GM23338 (cell line): ENCODE results near the gene GTF2H1. TPM values are rescaled to one million over a fixed set of nuclear protein-coding genes. Genes with fewer than 3 reads are reported as not detected.

ENCODE experiments used
- ATAC-seq: fragments of 200-7000 bp; cut with Tn5 transposase; 3 replicates; pipeline ENCODE4 v1.9.1; 2020
- DNase-seq: peaks from one replicate; pipeline ENCODE4 v3.0.0-alpha.2; 2015; ENCODE audit warnings: low spot score
- H2AFZ ChIP-seq: fragments of 200-600 bp; sonication (generic); 2 replicates; pipeline ENCODE4 v1.8.0; 2016; ENCODE audit warnings: antibody characterized with exemption, mild to moderate bottlenecking, moderate library complexity
- H3F3A ChIP-seq: fragments of 200-600 bp; sonication (generic); replicated peaks from 2 replicates; pipeline ENCODE4 v1.8.0; 2017; ENCODE audit warnings: antibody characterized with exemption, mixed run types, low read depth
- H3K27ac ChIP-seq: fragments of 200-600 bp; sonication (generic); 2 replicates; pipeline ENCODE4 v1.6.1; 2016; ENCODE audit warnings: low read depth
- H3K27me3 ChIP-seq: fragments of 200-600 bp; sonication (generic); 2 replicates; pipeline ENCODE4 v1.8.0; 2016; ENCODE audit warnings: mild to moderate bottlenecking, mixed run types, moderate library complexity; ENCODE audit not compliant: insufficient read depth
- H3K36me3 ChIP-seq: fragments of 200-600 bp; sonication (generic); 2 replicates; pipeline ENCODE4 v1.8.0; 2016; ENCODE audit warnings: mild to moderate bottlenecking; ENCODE audit not compliant: insufficient read depth
- H3K4me1 ChIP-seq: fragments of 200-600 bp; sonication (generic); 2 replicates; pipeline ENCODE4 v1.8.0; 2016; ENCODE audit warnings: mild to moderate bottlenecking, moderate library complexity; ENCODE audit not compliant: insufficient read depth
- H3K4me2 ChIP-seq: fragments of 200-600 bp; sonication (generic); 2 replicates; pipeline ENCODE4 v1.7.1; 2017; ENCODE audit warnings: mixed run types
- H3K4me3 ChIP-seq: fragments of 200-600 bp; sonication (generic); 2 replicates; pipeline ENCODE4 v1.6.1; 2016; ENCODE audit warnings: mixed run types
- H3K79me2 ChIP-seq: fragments of 200-600 bp; sonication (generic); replicated peaks from 2 replicates; pipeline ENCODE4 v1.8.0; 2017; ENCODE audit warnings: mild to moderate bottlenecking; ENCODE audit not compliant: insufficient read depth
- H3K9me2 ChIP-seq: fragments of 200-600 bp; sonication (generic); 2 replicates; pipeline ENCODE4 v1.8.0; 2017; ENCODE audit not compliant: insufficient read depth
- H4K20me1 ChIP-seq: fragments of 200-600 bp; sonication (generic); replicated peaks from 2 replicates; pipeline ENCODE4 v1.8.0; 2017; ENCODE audit warnings: mild to moderate bottlenecking; ENCODE audit not compliant: insufficient read depth
- H3K27ac Mint-ChIP-seq: 2 replicates; pipeline ENCODE4 v1.8.0; 2020; ENCODE audit warnings: inconsistent platforms, mild to moderate bottlenecking, moderate library complexity, mixed read lengths
- H3K27me3 Mint-ChIP-seq: 3 replicates; pipeline ENCODE4 v1.8.0; 2022; ENCODE audit warnings: low read depth, mild to moderate bottlenecking, moderate library complexity, mixed read lengths, inconsistent platforms; ENCODE audit not compliant: insufficient read depth, poor library complexity
- H3K36me3 Mint-ChIP-seq: 3 replicates; pipeline ENCODE4 v1.8.0; 2021; ENCODE audit warnings: low read depth, mild to moderate bottlenecking, inconsistent platforms, moderate library complexity, mixed read lengths
- H3K4me1 Mint-ChIP-seq: 3 replicates; pipeline ENCODE4 v1.8.0; 2020; ENCODE audit warnings: mild to moderate bottlenecking, inconsistent platforms, mixed read lengths
- H3K4me3 Mint-ChIP-seq: 3 replicates; pipeline ENCODE4 v1.8.0; 2021; ENCODE audit warnings: moderate library complexity, mild to moderate bottlenecking, inconsistent platforms, mixed read lengths
- H3K9me3 Mint-ChIP-seq: 3 replicates; pipeline ENCODE4 v1.8.0; 2020; ENCODE audit warnings: moderate library complexity, mild to moderate bottlenecking, inconsistent platforms, mixed read lengths
- CREB1 ChIP-seq: fragments of 250-450 bp; sonication (Bioruptor Pico); IDR thresholded peaks from 2 replicates; pipeline ENCODE4 v1.5.0; 2020; ENCODE audit warnings: low read depth, mild to moderate bottlenecking, moderate library complexity
- EZH2 ChIP-seq: fragments of 200-600 bp; sonication (generic); IDR thresholded peaks from one replicate; pipeline ENCODE4 v1.8.0; 2017; ENCODE audit warnings: antibody characterized with exemption, mild to moderate bottlenecking, low read depth; ENCODE audit not compliant: unreplicated experiment
- EZH2phosphoT487 ChIP-seq: fragments of 200-600 bp; sonication (generic); IDR thresholded peaks from one replicate; pipeline ENCODE4 v1.8.1; 2018; ENCODE audit warnings: antibody characterized with exemption; ENCODE audit not compliant: unreplicated experiment
- NANOG ChIP-seq: IDR thresholded peaks from 2 replicates; pipeline ENCODE4 v1.6.1; 2016; ENCODE audit warnings: antibody characterized with exemption, borderline replicate concordance
- POLR2AphosphoS5 ChIP-seq: IDR thresholded peaks from 2 replicates; pipeline ENCODE4 v1.6.1; 2016; ENCODE audit warnings: antibody characterized with exemption, low read depth
- STAT1 ChIP-seq: IDR thresholded peaks from one replicate; pipeline ENCODE4 v1.6.1; 2016; ENCODE audit warnings: antibody characterized with exemption; ENCODE audit not compliant: unreplicated experiment
- ZNF114 ChIP-seq: fragments of 250-450 bp; sonication (Bioruptor Pico); IDR thresholded peaks from 2 replicates; pipeline ENCODE4 v1.5.0; 2020; ENCODE audit warnings: mild to moderate bottlenecking, moderate library complexity
- ZNF331 ChIP-seq: fragments of 250-450 bp; sonication (Bioruptor Pico); IDR thresholded peaks from 2 replicates; pipeline ENCODE4 v1.5.0; 2020; ENCODE audit warnings: low read depth, mild to moderate bottlenecking, moderate library complexity
- polyA plus RNA-seq: library from polyadenylated mRNA; unstranded; fragments of >200 nt; fragmentation: Nextera tagmentation; extraction: Ambion mirVana; gene quantifications from 2 replicates; pipeline ENCODE4 v1.2.1, GENCODE V29; 2016
- total RNA-seq: library from RNA; depleted of rRNA; stranded (reverse); fragments of >200 nt; shearing (Covaris generic); gene quantifications from 2 replicates; pipeline ENCODE4 v1.2.3, GENCODE V29; 2014
- TF ChIP-seq, protein P1 (sequence below): fragments of 250-450 bp; sonication (Bioruptor Pico); IDR thresholded peaks from 2 replicates; pipeline ENCODE4 v1.5.0; 2020; ENCODE audit warnings: mild to moderate bottlenecking, moderate library complexity
- TF ChIP-seq, protein P2 (sequence below): IDR thresholded peaks from 2 replicates; pipeline ENCODE4 v1.6.1; 2016; ENCODE audit warnings: antibody characterized with exemption

GTF2H1 gene
- total and polyA plus RNA-seq, 2 experiments from 2014 or later = 16.5 to 43.6 TPM

DNA sequence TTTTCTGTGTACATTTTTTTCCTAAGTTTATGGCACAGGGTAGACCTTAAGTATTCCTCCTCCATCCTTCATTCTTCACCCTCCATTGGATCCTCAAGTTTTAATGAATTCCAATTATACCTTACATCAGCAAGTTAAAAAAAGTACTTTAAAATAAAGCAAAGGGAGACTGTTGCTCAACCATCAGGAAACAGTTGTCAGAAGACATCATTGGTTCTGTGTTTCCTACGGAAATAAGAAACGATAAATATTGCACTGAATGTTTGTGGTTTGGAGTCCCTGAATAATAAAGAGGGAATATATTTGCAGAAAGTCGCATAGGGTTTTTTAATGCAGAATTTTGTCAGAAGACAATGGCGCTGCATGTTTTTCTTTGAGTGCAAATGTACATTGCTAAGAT, 43.9 kb downstream of the GTF2H1 start:
- Histone ChIP-seq H3K36me3 (peaks cover 28% of the 10 kb centered on the region), H3K27ac (no peak overlapping the region)
- no peak overlapping the region for H3K4me3 Mint-ChIP-seq

DNA sequence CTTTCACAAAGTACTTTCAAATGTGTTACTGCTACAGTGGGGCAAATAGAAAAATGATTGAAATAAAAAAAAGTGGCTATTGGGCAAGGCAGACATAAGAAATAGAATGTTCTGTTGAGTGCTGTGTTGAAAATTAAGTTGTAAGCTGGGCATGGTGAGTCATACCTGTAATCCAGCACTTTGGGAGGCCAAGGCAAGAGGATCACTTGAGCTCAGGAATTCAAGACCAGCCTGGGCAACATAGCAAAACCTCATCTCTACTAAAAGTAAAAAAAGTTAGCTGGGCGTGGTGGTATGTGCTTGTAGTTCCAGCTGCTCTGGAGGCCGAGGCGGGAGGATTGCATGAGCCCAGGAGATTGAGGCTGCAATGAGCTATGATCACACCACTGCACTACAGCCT, 45.1 kb downstream of the GTF2H1 start:
- H3K79me2 ChIP-seq = no peaks in the 10 kb centered on the region
- peaks cover 18% of the 10 kb centered on the region for H3K36me3 ChIP-seq
- no peak overlapping the region for H2AFZ ChIP-seq
- TF ChIP-seq EZH2phosphoT487 = no peak
- no peak overlapping the region for H3K27ac ChIP-seq
- H3K4me3 ChIP-seq = no peak overlapping the region
- H3K9me2 ChIP-seq = no peaks in the 10 kb centered on the region
- no peak overlapping the region for H3K27ac Mint-ChIP-seq
- H3K9me3 Mint-ChIP-seq = no peaks in the 10 kb centered on the region
- H3K4me1 Mint-ChIP-seq = no peaks in the 10 kb centered on the region
- H3K4me3 Mint-ChIP-seq = no peak overlapping the region
- DNase-seq (no peak), ATAC-seq (no peak)
- peaks cover 31% of the 10 kb centered on the region for H3K36me3 Mint-ChIP-seq
- H3F3A ChIP-seq = no peaks in the 10 kb centered on the region
- no peaks in the 10 kb centered on the region for H3K4me1 ChIP-seq
- H4K20me1 ChIP-seq = peaks cover 5% of the 10 kb centered on the region; the same call in 1 of the 2 replicates
- H3K27me3 Mint-ChIP-seq = peaks cover 2% of the 10 kb centered on the region
- no peak overlapping the region for H3K4me2 ChIP-seq
- no peaks in the 10 kb centered on the region for H3K27me3 ChIP-seq

More for the DNA sequence above, 43.9 kb downstream of the GTF2H1 start:
- DNase-seq (no peak), ATAC-seq (no peak)
- Histone ChIP-seq H4K20me1 (peaks cover 5% of the 10 kb centered on the region; the same call in 1 of the 2 replicates), H3K79me2 (no peaks in the 10 kb centered on the region), H3K4me1 (no peaks in the 10 kb centered on the region), H3K4me3 (no peak overlapping the region), H2AFZ (no peak overlapping the region), H3F3A (no peaks in the 10 kb centered on the region), H3K4me2 (no peak overlapping the region), H3K27me3 (no peaks in the 10 kb centered on the region), H3K9me2 (no peaks in the 10 kb centered on the region)
- TF ChIP-seq STAT1 (no peak), ZNF114 (CRISPR knock-in tag) (no peak), NANOG (no peak), ZNF331 (CRISPR knock-in tag) (no peak), EZH2 (no peak)
- Mint-ChIP-seq H3K27ac (no peak overlapping the region), H3K4me1 (no peaks in the 10 kb centered on the region), H3K36me3 (peaks cover 35% of the 10 kb centered on the region), H3K27me3 (no peaks in the 10 kb centered on the region), H3K9me3 (no peaks in the 10 kb centered on the region)

DNA sequence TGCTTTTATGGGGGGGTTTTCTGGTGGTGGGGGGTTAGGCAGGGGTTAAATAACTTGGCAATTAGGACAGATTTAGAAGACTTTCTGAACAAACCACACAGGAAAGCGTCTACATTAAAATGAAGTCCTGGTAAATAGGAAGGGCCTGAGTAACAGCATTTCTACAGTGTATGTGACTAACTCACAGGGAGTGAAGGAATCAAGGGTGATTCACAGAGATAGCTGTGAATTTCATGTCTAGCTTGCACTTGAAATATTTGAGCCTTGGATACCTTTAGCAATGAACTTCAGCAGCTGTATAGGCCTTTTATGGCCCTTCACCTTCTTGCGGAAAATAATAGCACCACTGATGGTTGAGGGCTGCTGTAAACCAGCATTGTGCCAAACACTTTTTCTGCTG, 45.9 kb downstream of the GTF2H1 start:
- H4K20me1 ChIP-seq = peaks cover 5% of the 10 kb centered on the region; the same call in 1 of the 2 replicates
- H3K79me2 ChIP-seq = no peaks in the 10 kb centered on the region
- Mint-ChIP-seq H3K9me3 (no peaks in the 10 kb centered on the region), H3K4me3 (no peak overlapping the region), H3K4me1 (no peaks in the 10 kb centered on the region), H3K36me3 (peaks cover 30% of the 10 kb centered on the region), H3K27me3 (peaks cover 2% of the 10 kb centered on the region), H3K27ac (no peak overlapping the region)
- H3K4me3 ChIP-seq = no peak overlapping the region
- H3K4me1 ChIP-seq = no peaks in the 10 kb centered on the region
- peaks cover 14% of the 10 kb centered on the region for H3K36me3 ChIP-seq
- ATAC-seq (no peak), DNase-seq (no peak)
- TF ChIP-seq, protein P1, sequence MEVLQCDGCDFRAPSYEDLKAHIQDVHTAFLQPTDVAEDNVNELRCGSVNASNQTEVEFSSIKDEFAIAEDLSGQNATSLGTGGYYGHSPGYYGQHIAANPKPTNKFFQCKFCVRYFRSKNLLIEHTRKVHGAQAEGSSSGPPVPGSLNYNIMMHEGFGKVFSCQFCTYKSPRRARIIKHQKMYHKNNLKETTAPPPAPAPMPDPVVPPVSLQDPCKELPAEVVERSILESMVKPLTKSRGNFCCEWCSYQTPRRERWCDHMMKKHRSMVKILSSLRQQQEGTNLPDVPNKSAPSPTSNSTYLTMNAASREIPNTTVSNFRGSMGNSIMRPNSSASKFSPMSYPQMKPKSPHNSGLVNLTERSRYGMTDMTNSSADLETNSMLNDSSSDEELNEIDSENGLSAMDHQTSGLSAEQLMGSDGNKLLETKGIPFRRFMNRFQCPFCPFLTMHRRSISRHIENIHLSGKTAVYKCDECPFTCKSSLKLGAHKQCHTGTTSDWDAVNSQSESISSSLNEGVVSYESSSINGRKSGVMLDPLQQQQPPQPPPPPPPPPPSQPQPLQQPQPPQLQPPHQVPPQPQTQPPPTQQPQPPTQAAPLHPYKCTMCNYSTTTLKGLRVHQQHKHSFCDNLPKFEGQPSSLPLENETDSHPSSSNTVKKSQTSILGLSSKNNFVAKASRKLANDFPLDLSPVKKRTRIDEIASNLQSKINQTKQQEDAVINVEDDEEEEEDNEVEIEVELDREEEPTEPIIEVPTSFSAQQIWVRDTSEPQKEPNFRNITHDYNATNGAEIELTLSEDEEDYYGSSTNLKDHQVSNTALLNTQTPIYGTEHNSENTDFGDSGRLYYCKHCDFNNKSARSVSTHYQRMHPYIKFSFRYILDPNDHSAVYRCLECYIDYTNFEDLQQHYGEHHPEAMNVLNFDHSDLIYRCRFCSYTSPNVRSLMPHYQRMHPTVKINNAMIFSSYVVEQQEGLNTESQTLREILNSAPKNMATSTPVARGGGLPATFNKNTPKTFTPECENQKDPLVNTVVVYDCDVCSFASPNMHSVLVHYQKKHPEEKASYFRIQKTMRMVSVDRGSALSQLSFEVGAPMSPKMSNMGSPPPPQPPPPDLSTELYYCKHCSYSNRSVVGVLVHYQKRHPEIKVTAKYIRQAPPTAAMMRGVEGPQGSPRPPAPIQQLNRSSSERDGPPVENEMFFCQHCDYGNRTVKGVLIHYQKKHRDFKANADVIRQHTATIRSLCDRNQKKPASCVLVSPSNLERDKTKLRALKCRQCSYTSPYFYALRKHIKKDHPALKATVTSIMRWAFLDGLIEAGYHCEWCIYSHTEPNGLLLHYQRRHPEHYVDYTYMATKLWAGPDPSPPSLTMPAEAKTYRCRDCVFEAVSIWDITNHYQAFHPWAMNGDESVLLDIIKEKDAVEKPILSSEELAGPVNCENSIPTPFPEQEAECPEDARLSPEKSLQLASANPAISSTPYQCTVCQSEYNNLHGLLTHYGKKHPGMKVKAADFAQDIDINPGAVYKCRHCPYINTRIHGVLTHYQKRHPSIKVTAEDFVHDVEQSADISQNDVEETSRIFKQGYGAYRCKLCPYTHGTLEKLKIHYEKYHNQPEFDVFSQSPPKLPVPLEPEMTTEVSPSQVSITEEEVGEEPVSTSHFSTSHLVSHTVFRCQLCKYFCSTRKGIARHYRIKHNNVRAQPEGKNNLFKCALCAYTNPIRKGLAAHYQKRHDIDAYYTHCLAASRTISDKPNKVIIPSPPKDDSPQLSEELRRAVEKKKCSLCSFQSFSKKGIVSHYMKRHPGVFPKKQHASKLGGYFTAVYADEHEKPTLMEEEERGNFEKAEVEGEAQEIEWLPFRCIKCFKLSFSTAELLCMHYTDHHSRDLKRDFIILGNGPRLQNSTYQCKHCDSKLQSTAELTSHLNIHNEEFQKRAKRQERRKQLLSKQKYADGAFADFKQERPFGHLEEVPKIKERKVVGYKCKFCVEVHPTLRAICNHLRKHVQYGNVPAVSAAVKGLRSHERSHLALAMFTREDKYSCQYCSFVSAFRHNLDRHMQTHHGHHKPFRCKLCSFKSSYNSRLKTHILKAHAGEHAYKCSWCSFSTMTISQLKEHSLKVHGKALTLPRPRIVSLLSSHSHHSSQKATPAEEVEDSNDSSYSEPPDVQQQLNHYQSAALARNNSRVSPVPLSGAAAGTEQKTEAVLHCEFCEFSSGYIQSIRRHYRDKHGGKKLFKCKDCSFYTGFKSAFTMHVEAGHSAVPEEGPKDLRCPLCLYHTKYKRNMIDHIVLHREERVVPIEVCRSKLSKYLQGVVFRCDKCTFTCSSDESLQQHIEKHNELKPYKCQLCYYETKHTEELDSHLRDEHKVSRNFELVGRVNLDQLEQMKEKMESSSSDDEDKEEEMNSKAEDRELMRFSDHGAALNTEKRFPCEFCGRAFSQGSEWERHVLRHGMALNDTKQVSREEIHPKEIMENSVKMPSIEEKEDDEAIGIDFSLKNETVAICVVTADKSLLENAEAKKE (CRISPR knock-in tag) = no peak
- TF ChIP-seq ZNF331 (CRISPR knock-in tag) (no peak), POLR2AphosphoS5 (no peak), CREB1 (CRISPR knock-in tag) (no peak), EZH2 (no peak)
- TF ChIP-seq, protein P2, sequence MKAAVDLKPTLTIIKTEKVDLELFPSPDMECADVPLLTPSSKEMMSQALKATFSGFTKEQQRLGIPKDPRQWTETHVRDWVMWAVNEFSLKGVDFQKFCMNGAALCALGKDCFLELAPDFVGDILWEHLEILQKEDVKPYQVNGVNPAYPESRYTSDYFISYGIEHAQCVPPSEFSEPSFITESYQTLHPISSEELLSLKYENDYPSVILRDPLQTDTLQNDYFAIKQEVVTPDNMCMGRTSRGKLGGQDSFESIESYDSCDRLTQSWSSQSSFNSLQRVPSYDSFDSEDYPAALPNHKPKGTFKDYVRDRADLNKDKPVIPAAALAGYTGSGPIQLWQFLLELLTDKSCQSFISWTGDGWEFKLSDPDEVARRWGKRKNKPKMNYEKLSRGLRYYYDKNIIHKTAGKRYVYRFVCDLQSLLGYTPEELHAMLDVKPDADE = no peak
- H2AFZ ChIP-seq = no peak overlapping the region
- H3F3A ChIP-seq = no peaks in the 10 kb centered on the region
- no peaks in the 10 kb centered on the region for H3K9me2 ChIP-seq
- H3K27me3 ChIP-seq = no peaks in the 10 kb centered on the region
- H3K4me2 ChIP-seq = no peak overlapping the region
- H3K27ac ChIP-seq = no peak overlapping the region; the same call in 1 of the 2 replicates
